ENCODE measurements around the gene STAU1.

The STAU1 gene

GRCh38 chr20:49172413-49172812 is 15.7 kb downstream of the STAU1 start:
- Histone ChIP-seq H3K27ac (replicated peaks) (no peak overlapping the region), H3K4me3 (replicated peaks; ENCODE audit: insufficient read depth, low read length) (no peak overlapping the region), H3K27me3 (ENCODE audit: insufficient read depth, poor library complexity, severe bottlenecking) (no peaks in the 10 kb centered on the region)
- no peak for DNase-seq (ENCODE audit: low read depth in 1 of 2, low spot score in 1 of 2)
- TF ChIP-seq POLR2AphosphoS5 (IDR thresholded peaks at IDR 0.05; ENCODE audit: low read depth): no peak
- no peak for TF ChIP-seq CTCF (IDR thresholded peaks at IDR 0.05; ENCODE audit: insufficient read depth, low read length)
- TF ChIP-seq GABPA (IDR thresholded peaks at IDR 0.05; ENCODE audit: low read depth): no peak
- TF ChIP-seq, protein P1, sequence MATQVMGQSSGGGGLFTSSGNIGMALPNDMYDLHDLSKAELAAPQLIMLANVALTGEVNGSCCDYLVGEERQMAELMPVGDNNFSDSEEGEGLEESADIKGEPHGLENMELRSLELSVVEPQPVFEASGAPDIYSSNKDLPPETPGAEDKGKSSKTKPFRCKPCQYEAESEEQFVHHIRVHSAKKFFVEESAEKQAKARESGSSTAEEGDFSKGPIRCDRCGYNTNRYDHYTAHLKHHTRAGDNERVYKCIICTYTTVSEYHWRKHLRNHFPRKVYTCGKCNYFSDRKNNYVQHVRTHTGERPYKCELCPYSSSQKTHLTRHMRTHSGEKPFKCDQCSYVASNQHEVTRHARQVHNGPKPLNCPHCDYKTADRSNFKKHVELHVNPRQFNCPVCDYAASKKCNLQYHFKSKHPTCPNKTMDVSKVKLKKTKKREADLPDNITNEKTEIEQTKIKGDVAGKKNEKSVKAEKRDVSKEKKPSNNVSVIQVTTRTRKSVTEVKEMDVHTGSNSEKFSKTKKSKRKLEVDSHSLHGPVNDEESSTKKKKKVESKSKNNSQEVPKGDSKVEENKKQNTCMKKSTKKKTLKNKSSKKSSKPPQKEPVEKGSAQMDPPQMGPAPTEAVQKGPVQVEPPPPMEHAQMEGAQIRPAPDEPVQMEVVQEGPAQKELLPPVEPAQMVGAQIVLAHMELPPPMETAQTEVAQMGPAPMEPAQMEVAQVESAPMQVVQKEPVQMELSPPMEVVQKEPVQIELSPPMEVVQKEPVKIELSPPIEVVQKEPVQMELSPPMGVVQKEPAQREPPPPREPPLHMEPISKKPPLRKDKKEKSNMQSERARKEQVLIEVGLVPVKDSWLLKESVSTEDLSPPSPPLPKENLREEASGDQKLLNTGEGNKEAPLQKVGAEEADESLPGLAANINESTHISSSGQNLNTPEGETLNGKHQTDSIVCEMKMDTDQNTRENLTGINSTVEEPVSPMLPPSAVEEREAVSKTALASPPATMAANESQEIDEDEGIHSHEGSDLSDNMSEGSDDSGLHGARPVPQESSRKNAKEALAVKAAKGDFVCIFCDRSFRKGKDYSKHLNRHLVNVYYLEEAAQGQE (IDR thresholded peaks at IDR 0.05; ENCODE audit: insufficient replicate concordance, low read depth): no peak
- TF ChIP-seq SPI1 (IDR thresholded peaks at IDR 0.05; ENCODE audit: borderline replicate concordance, low read depth): no peak

GRCh38 chr20:49171909-49172308 is 16.2 kb downstream of the STAU1 start:
- Histone ChIP-seq H3K4me3 (replicated peaks; ENCODE audit: insufficient read depth, low read length) (no peak overlapping the region), H3K27me3 (ENCODE audit: insufficient read depth, poor library complexity, severe bottlenecking) (no peaks in the 10 kb centered on the region), H3K27ac (replicated peaks) (no peak overlapping the region)
- TF ChIP-seq, protein P1 (IDR thresholded peaks at IDR 0.05; ENCODE audit: insufficient replicate concordance, low read depth): no peak
- TF ChIP-seq GABPA (IDR thresholded peaks at IDR 0.05; ENCODE audit: low read depth) (no peak), CTCF (IDR thresholded peaks at IDR 0.05; ENCODE audit: insufficient read depth, low read length) (no peak), POLR2AphosphoS5 (IDR thresholded peaks at IDR 0.05; ENCODE audit: low read depth) (no peak), SPI1 (IDR thresholded peaks at IDR 0.05; ENCODE audit: borderline replicate concordance, low read depth) (no peak)
- no peak for DNase-seq (ENCODE audit: low read depth in 1 of 2, low spot score in 1 of 2)

- TF ChIP-seq SPI1 (IDR thresholded peaks at IDR 0.05; ENCODE audit: borderline replicate concordance, low read depth) (no peak), CTCF (IDR thresholded peaks at IDR 0.05; ENCODE audit: insufficient read depth, low read length) (no peak), GABPA (IDR thresholded peaks at IDR 0.05; ENCODE audit: low read depth) (no peak), POLR2AphosphoS5 (IDR thresholded peaks at IDR 0.05; ENCODE audit: low read depth) (no peak)
- TF ChIP-seq, protein P1 (IDR thresholded peaks at IDR 0.05; ENCODE audit: insufficient replicate concordance, low read depth): no peak
- H3K27ac ChIP-seq (replicated peaks): no peak overlapping the region
Observed at GRCh38 chr20:49170714-49171113, 17.4 kb downstream of the STAU1 start.

More at GRCh38 chr20:49170714-49171113, 17.4 kb downstream of the STAU1 start:
- H3K4me3 ChIP-seq (replicated peaks; ENCODE audit: insufficient read depth, low read length): no peak overlapping the region
- no peak for DNase-seq (ENCODE audit: low read depth in 1 of 2, low spot score in 1 of 2)
- no peaks in the 10 kb centered on the region for H3K27me3 ChIP-seq (ENCODE audit: insufficient read depth, poor library complexity, severe bottlenecking)

Data from HL-60 (cell line).